GM20000 (cell line): ENCODE measurements around the gene CAMSAP3.

ENCODE experiments used
- DNase-seq: peaks from one replicate; pipeline ENCODE4 v3.0.0; 2012; ENCODE audit warnings: low spot score
- TF ChIP-seq, protein P1 (sequence below): IDR thresholded peaks from 2 replicates; pipeline ENCODE4 v1.5.1; 2012; ENCODE audit warnings: mild to moderate bottlenecking, control low read depth; ENCODE audit errors: extremely low read depth, missing control alignments

The CAMSAP3 gene

DNA sequence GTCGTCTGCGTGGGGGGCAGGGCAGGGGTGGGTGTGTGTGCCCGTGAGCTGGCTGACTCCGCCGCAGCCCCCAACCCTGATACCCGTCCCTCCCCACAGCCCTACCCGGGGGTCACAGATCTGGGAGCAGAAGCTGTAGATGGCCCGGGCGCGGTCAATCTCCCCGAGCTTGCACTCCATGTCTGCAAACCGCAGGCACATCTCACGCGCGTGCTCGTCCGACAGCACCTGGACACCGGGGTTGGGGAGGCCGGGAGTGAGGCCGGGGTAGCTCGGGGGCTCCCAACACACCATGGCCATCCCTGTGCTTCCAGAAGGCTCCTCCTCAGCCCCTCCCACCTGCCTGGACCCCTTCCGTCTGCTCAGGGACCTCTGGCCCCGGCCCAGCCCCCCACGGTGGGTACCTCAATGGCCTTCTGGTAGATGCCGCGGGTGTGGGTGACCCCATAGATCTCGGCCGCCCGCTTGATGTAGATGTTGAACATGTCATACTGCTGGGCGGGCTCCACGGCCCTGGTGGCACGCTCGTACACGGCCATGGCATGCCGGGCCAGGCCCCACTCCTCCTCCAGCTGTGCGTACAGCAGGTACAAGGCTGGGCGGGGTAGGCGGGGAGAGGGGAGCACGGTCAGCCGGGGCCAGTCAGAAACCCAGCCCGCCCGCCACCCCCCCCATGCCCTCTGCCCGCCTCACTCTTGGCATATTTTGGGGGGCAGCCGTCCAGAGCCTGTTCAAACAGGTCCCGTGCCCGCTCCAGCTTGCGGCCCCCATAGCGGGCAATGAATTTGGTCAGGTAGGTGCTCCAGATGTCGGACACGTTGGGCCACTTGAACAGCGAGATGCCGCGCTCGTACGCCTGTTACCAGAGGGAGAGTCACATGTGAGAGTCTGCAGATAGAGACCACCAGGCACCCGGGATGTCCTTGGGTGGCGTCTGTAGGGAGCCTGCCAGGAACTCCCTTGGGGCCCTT is 25.1 kb downstream of the CAMSAP3 start:
- DNase-seq, result no peak
- TF ChIP-seq, protein P1, sequence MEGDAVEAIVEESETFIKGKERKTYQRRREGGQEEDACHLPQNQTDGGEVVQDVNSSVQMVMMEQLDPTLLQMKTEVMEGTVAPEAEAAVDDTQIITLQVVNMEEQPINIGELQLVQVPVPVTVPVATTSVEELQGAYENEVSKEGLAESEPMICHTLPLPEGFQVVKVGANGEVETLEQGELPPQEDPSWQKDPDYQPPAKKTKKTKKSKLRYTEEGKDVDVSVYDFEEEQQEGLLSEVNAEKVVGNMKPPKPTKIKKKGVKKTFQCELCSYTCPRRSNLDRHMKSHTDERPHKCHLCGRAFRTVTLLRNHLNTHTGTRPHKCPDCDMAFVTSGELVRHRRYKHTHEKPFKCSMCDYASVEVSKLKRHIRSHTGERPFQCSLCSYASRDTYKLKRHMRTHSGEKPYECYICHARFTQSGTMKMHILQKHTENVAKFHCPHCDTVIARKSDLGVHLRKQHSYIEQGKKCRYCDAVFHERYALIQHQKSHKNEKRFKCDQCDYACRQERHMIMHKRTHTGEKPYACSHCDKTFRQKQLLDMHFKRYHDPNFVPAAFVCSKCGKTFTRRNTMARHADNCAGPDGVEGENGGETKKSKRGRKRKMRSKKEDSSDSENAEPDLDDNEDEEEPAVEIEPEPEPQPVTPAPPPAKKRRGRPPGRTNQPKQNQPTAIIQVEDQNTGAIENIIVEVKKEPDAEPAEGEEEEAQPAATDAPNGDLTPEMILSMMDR, result no peak

DNA sequence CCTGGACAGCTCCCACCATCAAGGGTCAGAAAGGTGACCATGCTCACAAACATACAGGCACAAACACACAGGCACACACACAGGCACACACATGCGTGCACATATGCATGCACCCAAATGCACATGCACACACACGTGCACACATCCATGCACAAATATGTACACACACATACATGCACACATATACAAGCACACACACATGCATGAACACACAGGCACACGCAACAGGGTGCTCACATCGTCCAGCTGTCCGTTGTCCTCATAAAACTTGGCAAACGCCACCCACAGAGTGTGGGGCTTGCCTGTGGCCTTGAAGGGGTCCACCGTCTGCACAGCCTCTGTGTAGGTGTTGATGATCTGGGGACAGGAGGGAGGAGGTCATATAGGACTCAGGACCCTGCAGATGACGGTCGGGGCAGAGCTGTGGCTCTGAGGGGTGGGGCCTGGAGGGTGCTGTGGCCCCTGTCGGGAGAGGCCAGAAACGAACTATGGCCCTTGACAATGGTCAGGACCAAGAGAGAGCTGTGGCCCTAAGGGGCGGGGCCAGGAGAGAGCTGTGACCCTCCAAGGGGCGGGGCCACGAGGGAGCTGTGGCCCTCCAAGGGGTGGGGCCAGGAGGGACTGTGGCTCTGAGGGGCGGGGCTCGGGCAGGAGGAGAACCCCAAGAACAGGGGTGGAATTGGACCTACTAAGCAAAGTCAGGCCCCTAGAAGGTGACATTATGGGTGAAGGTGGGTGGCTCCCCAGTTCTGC is 27.4 kb downstream of the CAMSAP3 start:
- TF ChIP-seq, protein P1, result no peak
- DNase-seq, result no peak

DNA sequence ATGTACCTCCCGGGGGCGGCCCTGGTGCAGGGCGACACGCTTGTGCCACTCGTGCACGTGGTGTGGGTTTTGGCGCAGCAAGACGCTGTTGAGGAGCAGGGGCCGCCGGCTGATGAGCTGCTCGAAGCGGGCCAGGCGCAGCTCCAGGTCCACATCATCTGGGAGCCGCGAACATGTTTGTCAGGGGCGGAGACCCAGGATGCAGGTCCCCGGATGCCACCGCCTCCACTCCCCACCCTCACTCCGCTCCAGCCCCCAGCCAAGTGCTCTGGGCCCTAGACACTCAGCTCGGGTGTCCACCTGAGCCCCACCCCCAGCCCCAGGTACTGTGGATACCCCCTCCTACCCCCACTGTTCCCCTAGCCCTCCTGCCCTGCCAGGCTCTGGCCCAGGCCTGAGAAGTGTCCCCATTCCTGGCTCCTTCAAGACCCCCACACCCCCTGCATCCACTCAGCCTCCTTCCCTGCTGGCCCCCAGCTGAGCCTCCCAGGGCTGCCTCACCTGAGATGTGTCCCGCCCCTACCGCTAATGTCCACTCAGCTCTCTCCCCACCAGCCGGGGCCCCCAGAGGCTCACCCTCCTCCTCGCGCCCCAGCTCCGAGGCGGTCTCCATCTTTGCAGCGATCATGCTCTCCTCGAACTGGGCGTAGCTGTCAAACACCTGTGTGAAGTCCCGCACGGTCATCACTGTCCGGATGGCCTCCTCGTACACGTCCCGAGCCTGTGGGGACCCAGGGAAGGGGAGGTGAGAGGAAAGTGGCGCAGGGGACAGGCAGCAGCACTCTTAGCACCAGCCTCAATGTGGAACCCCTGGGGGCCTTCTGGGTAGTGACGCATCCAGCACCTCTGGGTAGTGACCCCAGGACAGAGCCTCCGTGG is 28.3 kb downstream of the CAMSAP3 start:
- DNase-seq, result no peak
- TF ChIP-seq, protein P1, result no peak

DNA sequence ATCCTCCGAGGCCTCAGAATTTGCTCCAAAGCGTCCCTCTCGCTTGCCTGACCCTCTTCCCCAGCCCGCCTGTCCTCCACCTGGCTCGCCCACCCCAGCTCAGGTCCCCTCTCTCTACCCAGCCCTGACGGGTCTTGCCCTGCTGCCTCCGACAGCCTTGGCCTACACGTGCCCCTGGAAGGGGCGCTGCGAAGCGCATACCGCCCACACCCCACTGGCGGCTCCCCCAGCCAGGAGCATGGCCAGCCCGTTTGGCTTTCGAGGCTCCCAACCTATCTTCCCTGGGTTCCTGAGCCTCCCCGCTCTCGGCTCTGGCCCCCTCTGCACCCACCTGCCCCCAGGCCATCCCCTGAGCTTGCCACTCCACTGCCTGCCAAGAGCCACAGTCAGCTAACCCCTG is 29.1 kb downstream of the CAMSAP3 start:
- DNase-seq, result no peak
- TF ChIP-seq, protein P1, result no peak

DNA sequence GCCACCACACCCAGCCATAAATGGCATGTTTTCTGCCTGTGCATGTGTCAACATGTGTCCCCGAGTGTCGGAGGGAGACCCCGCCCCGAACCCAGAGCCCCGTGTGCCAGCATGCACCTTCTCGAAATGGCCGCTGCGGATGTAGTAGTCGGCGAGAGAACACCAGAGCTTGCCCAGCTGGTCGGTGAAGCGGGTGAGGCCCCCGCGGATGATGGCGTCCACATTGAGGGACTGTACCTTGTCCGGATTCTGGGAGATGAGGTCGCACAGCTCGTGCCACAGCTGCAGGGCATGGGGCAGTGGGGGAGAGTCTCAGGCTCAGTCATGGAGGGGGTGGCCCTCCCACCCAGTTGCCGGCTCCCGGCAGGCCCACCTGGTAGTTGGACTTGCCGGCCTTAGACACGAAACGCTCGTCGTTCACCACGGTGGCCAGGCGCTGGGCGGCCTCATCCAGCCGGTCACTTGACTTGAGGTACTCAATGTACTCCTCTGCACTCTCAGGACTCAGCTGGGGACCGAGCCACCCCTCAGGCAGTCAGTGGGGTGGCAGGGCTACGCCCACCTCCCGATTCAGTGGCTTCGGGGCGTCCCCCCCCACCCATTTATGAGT is 30.2 kb downstream of the CAMSAP3 start:
- TF ChIP-seq, protein P1, result no peak

DNA sequence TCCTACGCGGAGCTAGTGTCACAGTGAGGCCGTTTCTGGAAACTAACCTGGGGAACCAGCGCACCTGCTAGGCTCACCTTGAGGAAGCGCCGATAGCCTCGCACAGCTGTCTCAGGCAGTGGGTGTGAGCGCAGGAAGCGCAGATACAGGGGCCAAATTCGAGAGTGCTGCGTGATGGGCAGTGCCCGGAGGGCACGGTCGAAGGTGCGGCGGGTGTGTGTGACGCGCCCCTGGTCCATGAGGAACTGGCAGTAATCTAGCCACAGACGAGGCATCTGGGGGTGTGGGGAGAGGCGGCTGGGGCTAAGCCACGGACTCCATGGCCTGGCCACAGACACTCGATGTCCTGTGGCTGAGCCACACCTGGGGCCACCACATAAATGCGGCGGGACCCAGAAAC is 31.5 kb downstream of the CAMSAP3 start:
- no peak for DNase-seq

More for the DNA sequence above, 30.2 kb downstream of the CAMSAP3 start:
- DNase-seq, result no peak

More for the DNA sequence above, 31.5 kb downstream of the CAMSAP3 start:
- TF ChIP-seq, protein P1, result no peak
